GM21576 (cell line): ENCODE data around the gene TNFSF10.
A peak's percentile ranks its signal among the peaks of the same experiment; 100 is the strongest.

Source experiments
- ATAC-seq: cut with Tn5 transposase; IDR thresholded peaks from one replicate; pipeline ENCODE4 v1.9.1; 2021; ENCODE audit warnings: mild to moderate bottlenecking, moderate library complexity; ENCODE audit not compliant: unreplicated experiment

TNFSF10 gene

DNA sequence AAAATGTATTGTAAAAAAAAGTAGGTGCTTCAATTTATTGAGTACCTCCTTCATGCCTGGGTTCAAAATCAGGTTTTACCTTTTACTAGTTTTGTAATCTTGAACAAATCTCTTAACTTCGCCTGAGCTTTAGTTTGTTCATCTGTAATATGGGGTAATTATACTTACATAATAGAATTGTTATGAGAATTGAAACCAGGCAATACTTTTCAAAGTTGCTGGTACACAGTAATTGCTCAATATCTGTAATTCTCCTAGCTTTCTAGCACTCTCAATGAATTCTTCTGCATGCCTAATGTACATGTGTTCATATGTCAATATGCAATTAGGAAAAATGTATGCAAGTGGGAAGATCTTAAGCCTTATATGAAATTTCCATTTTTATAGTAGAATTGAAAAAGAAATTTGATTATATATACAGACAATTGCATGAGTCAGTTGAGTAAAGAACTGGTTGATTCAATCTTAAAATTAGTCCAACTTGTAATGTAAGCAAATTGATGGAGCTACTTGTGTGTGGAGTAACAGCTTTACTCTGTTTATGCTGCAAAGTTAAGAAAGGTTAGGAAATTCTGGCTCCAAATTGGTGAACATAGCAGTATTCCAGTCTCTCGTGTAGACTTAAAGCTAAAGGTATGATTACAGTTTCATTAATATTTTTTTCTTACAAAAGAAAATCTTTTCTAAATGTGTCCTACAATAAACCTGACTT is 4.1 kb downstream of the TNFSF10 start:
- no peak for ATAC-seq

DNA sequence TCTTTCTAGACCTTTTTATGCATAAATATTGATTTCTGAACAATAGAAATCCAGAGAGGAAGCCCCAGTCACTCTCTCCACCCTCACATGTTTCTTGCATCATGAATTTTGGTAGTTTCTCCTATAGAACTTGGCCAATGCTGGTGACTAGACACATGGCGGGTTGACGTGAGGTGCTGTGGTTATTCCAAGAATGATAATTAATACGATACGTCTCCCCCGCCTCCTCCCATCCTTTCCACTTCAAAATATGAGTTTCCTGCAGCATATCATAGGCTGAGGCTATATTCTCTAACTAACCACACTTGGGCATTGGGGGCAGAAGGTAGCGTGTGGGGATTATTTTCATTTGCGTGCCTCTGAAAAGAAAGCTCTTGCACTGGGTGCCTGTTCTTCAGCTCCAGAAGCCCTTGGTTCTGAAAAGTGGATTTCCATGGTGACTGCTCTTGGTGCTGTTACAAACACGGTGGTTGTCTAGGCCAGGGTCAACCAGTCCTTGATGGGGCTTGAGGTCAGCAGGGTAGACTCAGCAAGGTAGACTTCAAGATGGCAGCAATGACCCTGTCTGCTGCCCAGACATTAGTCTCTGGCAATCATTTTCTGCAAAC is 5.3 kb downstream of the TNFSF10 start:
- no peak for ATAC-seq

DNA sequence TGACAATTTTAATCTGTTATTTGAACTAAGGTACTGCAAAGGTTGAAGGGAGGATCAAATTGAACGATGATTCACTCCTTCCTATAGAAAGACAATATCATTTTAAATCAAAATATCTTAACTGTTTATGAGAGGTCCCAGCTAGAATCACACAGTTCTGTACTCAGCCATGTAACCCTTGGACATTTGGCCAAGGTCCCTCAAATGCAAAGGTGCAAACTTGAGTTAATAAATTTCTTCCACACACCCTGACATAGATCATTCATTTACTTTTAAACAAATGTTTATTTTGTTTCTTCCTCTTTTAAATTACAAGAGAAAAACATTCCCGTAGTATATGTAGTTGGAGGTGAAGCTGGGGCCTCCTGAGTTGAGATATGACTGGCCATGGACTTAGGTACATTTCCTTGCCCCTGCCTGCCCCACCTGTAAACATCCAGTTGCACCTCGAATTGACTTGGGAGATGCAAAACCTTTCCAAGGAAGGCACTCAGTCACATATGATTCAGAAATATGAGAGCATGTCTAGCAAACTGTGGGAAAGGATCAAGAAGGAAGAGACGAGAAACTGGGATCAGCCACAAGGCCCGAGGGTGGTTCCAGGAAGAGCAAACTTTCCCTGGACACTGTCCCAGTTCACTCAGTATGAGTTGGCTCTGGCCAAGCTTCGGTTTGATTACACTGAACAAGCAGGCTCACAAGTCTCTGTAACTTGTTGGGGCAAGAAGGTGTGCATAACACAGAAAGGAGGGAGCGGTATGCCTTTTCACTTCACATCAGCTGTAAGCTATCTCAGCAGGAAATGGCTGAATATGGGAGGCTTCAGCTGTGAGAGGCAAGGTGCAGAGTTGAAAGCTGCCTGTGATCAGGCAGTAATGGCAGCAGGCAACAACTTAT is 6.7 kb downstream of the TNFSF10 start:
- no peak for ATAC-seq

DNA sequence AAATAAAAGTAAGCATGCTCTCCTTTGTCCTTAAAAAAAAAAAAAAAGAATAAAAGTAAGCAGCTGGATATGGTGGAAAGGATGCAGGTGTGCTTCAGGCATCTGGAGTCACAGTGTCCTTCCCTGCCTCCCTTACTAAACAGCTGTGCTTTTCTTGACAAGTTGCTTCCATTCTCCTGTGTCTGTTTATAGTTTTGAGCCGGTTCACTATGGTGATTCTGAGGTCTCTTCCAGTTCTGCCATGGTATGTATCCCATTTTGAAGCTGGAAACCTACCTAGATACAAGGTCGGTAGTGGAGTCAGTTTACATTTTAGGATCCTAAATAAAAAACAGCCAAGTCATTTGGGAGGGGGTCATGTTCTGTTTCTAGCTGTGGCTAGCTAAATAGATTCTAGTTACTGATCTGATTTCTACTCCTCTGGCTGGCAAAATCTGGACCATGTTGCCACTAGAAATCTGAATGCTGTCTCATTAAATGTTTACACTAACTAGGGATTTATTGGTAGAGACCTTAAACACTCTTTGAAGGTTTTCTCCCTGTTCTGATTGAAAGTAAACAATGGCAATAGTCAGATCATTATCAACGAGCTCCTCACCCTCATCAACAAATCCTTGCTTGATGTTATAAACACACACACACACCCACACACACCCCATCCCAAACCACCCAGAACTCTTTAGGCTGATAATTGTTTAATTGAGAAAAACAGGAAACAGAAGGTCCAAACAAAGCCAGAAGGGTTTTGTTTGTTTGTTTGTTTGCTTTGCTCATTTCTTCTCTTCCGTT is 7.9 kb downstream of the TNFSF10 start:
- ATAC-seq = no peak

DNA sequence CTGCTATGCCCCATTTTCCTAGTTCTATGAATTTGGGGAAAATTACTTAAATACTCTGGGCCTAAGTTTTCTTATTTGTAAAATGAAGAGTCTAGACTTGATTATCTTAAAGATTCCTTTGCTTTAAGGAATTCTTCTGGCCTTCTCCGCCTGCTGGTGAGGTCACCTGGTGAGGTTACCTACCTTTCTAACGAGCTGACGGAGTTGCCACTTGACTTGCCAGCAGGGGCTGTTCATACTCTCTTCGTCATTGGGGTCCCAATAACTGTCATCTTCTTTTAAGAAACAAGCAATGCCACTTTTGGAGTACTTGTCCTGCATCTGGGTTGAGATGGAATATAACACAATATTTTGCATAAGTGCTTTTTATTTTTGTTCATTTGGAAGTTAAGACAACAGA is 8.6 kb downstream of the TNFSF10 start:
- ATAC-seq = no peak

DNA sequence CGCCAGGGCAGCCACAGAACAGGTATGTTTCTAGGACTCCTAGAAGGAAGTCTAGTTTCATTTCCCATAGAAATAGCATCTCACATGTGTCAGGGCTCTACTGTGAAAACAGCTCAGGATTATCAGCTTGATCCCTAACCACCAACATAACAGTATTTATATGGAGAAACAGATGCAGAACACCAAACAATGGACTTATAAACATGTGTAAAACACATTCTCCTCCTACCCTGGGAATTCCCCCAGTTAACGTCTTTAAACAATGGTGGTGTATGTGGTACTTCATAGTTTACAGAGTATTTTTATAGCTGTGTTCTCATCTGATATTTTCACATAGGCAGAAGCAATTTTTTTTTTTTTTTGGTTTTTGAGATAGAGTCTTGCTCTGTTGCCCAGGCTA is 9.7 kb downstream of the TNFSF10 start:
- no peak for ATAC-seq

DNA sequence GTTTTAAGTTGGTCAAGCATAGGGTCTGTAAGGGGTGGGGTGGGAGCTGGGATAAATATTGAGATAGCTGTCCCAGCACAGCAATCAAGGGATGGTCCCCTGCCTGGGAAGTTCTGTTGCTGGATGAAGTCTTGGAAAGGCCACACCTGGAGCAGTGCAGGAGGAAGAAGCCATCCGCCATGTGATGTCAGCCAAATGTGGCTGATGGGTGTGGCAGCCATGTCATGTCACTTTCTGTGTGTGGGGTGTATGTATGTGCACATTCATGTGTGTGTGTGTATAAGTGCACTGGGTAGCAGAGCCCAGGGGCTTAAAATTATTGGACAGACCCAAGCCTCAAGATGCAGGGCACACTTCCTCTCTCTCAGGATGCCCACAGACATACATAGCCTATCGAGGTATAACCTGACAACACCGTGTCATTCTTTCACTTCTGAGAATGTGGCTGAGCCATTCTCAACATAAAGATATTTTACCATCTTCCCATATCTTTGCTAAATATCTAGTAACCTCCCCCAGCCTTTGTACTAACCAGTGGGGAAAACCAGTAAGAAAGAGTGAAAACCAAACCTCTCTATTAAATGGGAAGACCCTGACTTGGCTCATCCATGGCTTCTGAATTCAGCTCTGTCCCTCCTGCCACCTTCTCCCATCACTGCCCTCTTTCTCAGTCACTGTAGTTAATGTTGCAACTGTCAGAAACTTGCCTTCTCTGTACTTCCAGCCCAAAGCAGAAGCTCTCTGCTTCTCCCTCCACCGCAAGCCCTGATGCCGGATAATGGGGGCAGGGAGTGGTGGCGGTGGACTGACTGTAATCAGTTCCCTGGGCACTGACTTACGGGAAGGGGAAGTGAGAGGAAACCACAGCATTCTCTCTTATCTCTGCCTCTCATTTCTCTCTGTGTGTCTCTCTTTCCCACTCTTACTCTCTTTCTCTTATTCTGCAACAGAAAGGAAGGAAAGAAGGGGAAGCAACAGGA is 11.2 kb downstream of the TNFSF10 start:
- ATAC-seq = peak; percentile 80

DNA sequence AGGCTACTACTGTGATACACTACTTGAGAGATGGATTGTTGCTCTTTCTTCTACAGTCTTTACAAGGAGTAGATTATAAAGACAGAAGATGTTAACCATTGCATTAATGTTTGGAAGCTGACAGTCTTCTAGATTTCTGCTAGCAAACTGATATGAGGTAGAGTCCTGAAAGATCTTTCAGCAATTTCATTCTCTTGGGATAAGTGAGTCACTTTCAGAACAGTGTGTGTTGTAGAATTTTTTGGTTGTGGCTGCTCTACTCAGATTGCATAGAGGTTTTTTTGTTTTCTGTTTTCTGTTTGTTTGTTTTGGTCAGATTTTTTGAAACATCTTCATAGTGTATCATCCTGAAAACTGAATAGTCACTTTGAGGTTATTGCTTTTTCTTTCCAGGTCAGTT is 17.1 kb downstream of the TNFSF10 start:
- no peak for ATAC-seq

DNA sequence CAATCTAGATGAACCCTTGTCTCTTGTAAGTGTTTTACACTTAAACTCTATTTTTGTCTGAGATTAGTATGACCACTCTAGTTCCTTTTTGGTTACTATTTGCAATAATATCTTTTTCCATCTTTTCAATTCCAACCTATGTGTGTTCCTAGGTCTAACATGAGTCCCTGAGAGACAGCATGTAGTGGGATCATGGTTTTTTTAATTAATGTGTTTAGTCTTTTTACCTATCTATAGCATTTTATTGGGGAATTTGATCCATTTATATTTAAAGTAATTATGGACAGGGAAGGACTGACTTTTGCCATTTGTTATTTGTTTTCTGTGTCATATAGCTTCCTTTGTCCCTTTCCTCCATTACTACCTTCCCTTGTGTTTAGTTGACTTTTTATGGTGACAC is 21.7 kb downstream of the TNFSF10 start:
- ATAC-seq = no peak

DNA sequence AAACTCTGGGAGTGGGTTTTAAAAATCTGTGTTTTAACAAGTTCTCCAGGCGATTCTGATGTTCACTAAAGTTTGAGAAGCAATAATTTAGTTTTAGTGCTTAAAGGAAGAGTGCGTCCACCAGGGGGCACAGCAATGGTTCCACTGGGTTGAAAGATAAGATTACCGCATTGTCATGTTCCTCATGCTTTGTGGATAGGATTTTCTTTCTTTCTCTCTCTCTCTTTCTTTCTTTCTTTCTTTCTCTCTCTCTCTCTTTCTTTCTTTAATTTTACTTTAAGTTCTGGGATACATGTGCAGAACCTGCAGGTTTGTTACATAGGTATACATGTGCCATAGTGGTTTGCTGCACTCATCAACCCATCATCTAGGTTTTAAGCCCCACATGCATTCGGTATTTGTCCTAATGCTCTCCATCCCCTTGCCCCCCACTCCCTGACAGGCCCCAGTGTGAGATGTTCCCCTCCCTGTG is 33.0 kb downstream of the TNFSF10 start:
- ATAC-seq = peak; percentile 73

DNA sequence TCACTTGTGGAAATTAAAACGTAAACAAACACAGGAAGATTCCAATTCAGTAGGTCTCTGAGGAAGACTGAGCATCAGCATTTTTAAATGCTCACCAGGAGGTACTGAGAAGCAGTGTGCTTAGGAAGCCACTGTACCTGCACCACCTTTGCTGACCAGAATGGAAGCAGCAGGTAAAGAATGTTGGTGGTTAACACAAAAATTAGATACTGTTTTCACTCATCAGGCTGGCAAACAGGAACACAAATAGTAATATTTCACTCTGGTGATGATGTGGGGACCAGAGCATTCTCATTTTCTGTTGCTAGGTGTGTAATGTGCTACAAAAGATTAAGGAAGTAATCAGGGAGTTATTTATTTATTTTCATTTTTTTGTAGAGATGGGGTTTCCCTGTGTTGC is 45.1 kb downstream of the TNFSF10 start:
- ATAC-seq = no peak

DNA sequence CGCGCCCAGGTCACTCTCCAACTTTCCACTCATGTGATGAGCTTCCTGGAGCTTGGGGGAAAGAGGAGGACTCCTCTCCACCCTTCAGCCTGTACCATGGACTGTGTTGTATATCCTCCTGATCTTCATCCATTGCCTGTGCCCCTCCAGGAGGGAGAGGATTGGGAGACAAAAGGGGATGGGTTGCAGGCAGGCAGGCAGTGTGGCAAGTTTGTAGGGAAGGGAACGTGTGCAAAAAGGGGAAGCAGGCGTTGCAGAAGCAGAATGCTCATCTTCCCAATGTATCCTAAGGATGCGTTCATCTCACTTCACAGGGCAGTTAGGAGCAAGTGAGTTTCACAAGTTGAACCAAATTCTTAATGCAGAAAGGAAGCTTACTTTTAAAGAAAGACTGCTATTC is 46.9 kb downstream of the TNFSF10 start:
- ATAC-seq = no peak

DNA sequence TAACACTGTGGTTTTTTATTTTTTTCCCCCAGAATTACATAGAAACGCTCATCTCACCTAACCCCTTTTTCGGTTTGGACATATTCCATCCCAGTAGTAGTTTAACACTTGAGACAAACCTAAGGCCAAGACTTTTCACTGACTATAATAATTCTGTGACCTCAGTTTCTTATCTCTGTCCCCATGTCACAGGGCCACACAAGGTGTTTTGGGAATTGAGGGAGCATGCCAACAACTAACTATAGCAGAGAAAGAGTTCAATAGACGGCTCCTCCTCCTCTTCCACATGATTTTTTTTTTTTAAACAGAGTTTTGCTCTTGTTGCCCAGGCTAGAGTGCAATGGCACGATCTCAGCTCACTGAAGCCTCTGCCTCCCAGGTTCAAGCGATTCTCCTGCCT is 47.5 kb downstream of the TNFSF10 start:
- no peak for ATAC-seq

DNA sequence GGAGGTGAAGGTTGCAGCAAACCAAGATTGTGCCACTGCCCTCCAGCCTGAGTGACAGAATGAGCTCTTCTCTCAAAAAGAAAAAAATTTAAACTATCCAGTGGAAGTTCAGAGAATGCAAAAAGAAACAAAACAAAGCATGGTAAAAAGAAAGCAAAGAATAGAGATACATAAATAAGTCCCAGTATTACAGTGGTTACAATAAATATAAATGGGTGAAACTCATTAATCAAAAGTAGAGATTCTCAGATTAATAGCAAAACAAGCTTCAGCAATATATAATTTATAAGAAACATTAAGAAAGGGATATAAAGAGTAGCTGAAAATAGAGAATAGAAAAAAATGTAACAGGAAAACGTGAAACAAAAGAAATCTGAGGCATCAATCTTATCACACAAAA is 51.3 kb downstream of the TNFSF10 start:
- no peak for ATAC-seq

DNA sequence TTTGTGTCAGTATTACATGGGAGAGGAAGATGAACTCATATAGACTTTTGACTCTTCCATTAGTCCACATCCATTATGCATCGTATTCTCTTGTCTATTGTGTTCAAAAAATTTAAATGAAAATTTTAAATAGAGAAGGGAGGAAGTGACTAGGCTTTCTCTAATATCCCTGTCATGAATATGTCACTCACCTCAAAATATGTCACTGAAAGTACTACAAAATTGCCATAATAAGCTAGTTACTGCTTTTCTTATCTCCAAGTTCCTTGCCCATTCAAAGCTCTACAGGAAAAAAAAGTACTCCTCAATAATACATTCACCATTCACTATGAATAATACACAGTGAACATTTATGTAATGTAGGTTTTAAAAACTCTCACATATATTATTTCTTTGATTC is 52.6 kb downstream of the TNFSF10 start:
- ATAC-seq = no peak

DNA sequence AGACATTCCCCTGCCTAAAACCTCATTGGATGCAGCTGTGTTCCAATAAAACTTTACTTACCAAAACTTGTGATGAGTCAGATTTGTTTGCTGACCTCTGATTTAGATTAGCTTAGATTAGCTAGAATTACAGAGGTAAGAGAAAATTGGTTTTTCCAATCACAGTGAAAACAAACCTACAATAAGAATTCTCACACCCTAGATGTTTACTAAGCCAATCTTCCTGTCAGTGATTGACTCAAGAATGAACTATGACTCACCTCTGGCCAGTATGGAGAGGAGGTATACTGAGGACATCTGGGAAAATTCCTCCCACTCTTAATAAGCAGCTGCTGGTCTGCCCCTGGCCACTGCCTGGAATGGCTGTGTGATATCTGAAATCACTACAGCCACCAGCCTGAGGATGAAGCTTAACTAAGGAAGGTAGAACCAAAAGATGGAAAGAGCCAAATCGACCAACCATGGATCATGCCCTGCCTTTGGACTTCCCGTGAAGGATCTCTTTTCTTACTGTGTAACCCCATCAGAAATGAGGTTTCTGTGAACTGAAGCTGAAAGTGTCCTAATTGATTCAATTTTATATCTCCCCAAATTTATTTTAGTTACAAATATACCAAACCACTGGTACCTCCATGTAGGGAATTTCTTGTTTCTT is 55.9 kb downstream of the TNFSF10 start:
- ATAC-seq = no peak

DNA sequence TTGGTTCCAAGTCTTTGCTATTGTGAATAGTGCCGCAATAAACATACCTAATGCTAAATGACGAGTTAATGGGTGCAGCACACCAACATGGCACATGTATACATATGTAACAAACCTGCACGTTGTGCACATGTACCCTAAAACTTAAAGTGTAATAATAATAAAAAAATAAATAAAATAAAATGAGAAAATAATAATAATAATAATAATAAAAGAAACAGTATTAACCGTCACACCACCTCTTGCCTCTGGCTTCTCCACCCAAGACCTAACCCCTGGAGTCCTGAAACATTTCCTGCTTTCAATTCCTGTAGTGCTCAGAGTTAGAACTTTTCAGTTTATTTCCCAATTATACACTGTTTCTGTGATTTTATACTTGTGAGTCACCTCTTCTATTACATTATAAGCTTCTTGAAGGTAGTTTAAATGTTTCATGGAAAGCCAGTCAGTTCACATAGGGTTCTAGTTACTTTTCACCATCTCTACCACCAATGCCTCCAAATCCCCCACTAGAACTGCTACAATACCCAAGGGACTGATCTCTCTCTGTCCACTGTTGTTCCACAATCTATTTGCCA is 56.6 kb downstream of the TNFSF10 start:
- no peak for ATAC-seq

DNA sequence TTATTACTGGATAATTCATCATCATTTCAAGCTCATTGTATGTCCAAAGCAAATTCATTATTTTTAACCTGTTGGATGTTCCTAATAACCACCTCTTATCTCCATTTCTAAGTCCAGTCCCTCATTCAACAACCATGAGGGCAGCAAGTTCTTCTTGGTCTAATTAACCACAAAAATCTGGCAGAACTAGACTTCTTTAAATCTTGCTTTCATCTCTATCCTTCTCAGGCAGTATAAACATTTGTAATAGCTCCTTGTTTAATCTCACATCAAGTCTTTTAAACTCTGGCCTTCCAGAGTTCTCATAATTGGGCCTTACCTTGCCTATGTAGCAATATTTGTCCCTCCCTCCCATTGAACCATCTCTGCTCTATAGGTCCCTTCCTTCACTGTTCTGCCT is 57.9 kb downstream of the TNFSF10 start:
- ATAC-seq = no peak

DNA sequence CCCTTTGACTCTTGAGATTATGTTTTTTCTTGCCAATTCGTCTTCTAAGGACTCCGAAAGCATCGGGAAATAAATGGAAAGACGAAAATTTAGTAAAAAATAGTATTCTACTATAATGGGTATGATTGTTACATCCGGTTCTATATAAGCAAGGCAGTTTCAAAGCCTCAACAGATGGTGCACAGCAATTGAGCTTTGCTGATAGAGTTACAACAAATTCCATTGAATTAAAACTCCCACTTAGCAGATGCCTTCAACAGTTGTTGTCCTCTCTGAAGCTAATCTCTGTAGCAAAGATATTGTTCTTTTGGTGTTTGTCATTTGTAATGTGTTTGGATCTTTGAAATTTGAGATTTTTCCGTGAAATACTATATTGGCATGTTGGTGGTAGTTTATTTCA is 58.9 kb downstream of the TNFSF10 start:
- ATAC-seq = no peak
